GM19468 (cell line): ENCODE results near the gene ARHGAP5.
A peak's percentile ranks its signal among the peaks of the same experiment; 100 is the strongest.

Experiments
- ATAC-seq: cut with Tn5 transposase; IDR thresholded peaks from one replicate; pipeline ENCODE4 v1.9.1; 2021; ENCODE audit warnings: mild to moderate bottlenecking, moderate library complexity, moderate number of reproducible peaks; ENCODE audit not compliant: unreplicated experiment; ENCODE audit errors: extremely low read depth

Gene ARHGAP5

DNA sequence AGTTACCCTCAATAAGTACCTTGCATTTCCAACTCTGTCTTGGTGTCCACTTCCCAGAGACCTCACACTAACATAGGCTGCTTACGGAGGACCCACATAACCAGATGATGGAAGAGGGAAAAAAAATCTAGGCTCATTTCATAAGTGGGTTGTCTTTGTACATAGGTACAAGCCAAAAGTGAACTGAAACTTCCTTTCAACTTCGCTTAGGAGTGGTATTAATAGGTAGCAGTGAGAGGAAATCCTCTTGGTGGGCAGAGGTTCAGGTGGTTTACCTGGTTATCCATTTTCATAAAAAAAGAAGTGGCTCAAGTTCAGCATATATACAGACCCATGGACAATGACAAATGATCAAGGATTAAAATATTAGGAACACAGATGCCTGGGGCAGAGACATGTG is 88.9 kb downstream of the ARHGAP5 start:
- no peak for ATAC-seq

DNA sequence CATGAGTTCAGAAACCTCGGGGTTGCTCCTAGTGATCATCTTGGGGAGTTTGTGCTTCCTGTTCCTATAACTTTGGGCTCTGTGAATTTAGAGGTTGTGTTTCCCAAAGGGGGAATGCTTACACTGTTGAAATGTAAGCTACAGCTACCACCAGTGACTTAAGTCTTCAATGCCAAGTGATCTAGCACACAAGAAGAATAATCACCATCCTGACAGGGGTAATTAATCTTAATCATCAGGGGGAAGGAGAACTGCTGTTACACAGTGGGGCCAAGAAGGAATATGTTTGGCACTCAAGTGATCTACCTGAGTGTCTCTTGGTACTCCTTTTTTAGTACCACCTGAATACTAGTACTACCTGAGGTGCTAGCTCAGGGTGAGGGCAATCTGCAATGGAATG is 89.8 kb downstream of the ARHGAP5 start:
- no peak for ATAC-seq

- no peak for ATAC-seq
These were observed 90.8 kb downstream of the ARHGAP5 start for GRCh38 chr14:32167907-32168306.

DNA sequence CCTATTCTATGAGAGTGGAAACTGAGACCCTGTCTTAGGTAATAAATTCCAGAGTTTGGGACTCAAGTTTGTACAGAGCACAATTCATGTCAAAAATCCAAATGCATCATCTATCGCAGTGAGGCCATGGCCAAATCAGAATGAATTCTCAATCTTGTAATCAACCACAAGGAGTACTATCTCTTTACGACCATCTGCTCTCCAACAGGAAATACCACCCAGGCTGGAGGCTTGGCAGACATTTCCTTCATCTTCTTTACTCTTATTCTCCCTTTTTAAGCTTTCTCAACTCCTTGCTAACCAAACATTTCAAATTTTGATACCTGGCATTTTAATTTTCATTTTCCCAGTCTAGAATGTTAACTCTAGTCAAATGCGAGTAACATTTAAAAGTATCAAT is 92.1 kb downstream of the ARHGAP5 start:
- ATAC-seq = no peak

DNA sequence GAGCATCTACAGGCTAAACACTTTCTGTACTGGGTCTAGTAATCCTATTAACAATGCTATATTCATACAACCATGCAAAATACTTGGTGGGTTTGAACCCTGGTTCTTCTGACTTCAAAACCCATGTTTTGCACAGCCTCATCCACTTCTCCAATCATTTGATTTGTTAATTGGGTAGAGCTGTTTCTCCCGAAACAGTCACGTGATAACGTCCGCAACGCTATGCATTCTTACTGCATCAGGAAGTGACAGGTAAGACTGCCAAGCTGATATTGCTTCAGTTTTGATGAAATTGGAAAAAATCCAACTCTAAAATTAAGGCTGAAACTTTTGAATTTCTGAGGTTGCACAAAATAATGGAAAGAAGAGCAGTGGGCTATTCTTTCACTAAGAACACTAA is 94.4 kb downstream of the ARHGAP5 start:
- no peak for ATAC-seq

GRCh38 chr14:32183151-32184058 is 106.3 kb downstream of the ARHGAP5 start:
- ATAC-seq = no peak

DNA sequence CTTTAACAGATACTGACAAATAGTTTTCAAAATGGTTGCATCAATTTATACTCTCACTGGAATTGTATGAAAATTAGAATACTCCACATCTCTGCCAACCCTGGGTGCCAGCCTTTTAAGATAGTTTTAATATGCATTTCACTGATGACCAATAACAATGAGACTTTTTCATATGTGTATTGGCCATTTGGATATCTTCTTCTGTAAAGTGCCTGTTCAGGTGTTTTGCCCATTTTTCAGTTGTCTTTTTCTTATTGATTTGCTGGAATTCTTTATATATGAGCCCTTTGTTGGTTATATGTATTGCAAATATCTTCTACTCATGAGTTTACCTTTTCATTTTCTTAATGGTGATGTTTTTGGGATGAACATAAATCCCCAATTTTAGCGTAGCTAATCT is 108.0 kb downstream of the ARHGAP5 start:
- ATAC-seq = no peak

GRCh38 chr14:32186248-32186647 is 109.1 kb downstream of the ARHGAP5 start:
- ATAC-seq = no peak

DNA sequence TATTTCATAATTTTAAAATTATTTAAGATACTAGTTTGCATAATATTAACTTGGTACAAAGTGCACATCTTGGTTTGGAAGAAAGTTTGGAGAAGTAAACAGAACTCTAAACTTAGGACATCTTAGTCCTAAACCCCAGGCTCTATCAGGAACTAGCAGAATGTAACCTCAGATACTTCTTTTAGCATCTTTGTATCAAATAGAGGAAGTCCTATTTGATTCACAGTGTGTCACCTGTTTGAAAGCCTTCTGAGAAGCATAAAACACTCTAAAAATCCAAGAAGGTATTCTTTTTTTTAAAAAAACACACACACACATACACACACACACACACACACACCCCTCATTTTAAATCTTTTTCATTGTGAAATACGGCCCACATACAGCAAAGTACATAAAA is 112.7 kb downstream of the ARHGAP5 start:
- ATAC-seq = no peak

DNA sequence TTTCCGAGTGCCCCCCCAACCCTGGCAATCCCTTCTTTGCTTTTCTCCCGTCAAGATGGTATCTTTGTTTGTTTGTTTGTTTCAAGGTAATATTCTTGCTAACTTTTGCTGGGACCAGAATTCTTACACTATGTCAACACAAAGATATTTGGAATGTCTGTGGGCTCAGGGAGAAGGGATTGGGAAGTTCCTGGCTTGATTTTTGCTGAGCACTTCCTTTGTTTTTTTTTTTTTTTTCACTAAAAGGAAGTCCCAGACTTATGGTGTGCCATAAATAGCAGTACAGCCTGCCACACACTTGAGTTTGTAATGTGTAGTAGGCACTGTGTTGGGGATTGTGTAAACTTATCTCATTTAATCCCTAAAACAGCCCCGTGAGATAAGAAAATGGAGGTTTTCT is 113.6 kb downstream of the ARHGAP5 start:
- ATAC-seq = no peak

DNA sequence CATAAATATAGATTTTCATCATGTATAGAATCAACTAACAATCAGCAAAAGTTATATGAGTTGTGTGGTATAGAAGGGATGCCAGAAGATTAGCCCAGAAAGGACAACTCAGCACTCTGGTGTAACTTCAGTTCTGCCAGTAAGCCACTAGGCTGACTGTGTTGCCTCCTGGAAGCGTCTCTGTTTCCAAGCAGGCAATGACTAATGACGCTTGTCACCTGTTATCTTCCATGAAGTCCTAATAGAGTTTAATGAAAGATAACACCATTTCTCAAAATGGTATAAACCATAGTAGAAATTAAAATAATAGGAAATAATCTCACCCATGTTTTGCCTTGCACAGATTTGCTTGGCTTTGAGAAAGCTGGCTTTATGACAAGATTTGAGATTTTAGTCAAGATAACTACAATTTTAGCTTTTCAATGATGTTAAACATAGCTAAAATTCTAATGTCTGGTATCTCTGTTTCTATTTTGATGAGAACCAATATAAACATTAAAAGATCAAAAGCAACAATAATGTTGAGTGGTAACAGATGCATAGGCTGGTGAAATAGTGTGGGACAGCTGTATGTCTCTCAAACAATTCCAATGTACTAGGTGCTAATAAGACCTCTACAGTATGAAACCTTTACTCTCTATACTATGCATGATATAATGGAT is 115.7 kb downstream of the ARHGAP5 start:
- ATAC-seq = no peak

DNA sequence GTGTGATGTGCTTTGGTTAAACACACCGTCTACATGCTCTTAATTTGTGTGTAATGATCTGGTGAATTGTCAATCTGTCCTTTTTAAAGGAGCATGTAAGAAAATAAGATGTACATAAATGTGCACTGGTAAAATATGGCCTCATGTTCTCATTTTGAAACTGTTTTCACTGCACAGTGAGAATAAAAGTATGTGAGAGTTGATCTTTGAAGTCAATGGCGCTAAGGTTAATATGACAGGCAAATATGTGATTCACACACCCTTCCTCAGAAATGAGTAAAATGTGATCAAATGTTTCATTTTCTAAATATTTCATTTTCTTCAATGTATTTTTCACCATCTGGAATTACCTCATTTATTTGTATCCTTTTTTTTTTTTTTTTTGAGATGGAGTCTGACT is 116.4 kb downstream of the ARHGAP5 start:
- no peak for ATAC-seq

GRCh38 chr14:32195636-32196035 is 118.5 kb downstream of the ARHGAP5 start:
- no peak for ATAC-seq

GRCh38 chr14:32197919-32198318 is 120.8 kb downstream of the ARHGAP5 start:
- peak; percentile 35 for ATAC-seq

- no peak for ATAC-seq
These were observed 123.5 kb downstream of the ARHGAP5 start for GRCh38 chr14:32200368-32201192.

DNA sequence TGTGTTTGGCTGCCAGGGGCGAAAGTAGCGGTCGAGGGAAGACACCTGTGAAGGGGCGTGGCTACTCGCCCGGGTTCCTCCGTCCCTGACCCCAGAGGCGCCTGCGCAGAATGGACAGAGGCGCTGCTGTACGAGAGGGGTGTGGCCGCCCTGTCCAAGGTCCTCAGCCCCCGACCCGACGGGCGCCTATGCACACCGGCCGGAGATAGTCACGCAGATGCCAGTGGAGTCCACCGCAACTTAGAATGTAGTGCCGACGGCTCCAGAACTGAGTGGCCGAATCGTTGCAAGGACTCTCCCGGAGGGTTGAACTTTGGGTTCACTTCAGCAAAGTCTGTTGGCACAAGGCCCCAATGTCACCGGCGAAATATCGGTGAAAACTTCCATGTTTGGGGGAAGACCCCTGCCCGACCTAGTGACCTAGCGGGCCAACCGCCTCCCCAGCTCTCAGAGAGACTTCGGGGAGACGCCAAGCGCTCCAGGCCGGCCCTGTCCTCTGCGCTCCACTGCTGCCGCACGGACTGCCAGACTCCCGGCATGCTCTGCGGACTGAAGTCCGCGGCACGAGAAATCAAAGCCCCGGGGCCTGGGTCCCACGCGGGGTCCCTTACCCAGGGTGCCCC is 124.2 kb downstream of the ARHGAP5 start:
- ATAC-seq = peak; percentile 36

DNA sequence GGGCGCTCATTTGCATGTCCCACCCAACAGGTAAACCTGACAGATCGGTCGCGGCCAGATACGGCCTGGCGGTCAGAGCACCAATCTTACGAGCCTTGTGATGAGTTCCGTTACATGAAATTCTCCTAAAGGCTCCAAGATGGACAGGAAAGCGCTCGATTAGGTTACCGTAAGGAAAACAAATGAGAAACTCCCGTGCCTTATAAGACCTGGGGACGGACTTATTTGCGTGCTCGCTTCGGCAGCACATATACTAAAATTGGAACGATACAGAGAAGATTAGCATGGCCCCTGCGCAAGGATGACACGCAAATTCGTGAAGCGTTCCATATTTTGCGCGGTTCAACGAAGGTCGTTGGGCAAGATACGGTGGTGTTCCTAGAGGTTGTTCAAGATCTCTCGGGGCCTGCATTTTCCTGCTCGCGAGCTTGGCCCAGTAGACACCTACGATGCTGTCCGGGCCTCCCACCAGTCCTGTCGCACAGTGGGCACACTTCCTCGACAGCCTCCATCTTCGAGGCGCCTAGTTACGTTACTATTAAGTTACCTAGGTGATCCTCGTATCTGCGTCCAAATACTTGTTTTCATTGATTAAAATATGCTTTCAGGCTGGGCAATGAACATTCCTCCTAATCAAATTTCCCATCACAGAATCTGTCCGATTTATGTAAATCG is 124.8 kb downstream of the ARHGAP5 start, which contains the start of gene RNU6-7:
Gene RNU6-7, plus strand, starts transcription at position 230 of the 675 bp plus-strand sequence.
- no peak for ATAC-seq

- no peak for ATAC-seq
These were observed 125.4 kb downstream of the ARHGAP5 start for GRCh38 chr14:32202491-32202997.
